Measurements from ENCODE around the gene BDH1. TPM values are rescaled to one million over a fixed set of nuclear protein-coding genes. Genes with fewer than 3 reads are reported as not detected.

Gene BDH1
- total and polyA plus RNA-seq, 2 of the 13 experiments (the other 11 are each of a cell fraction or from before 2014, with no cell fraction given), result 21.2 to 71.9 TPM

DNA sequence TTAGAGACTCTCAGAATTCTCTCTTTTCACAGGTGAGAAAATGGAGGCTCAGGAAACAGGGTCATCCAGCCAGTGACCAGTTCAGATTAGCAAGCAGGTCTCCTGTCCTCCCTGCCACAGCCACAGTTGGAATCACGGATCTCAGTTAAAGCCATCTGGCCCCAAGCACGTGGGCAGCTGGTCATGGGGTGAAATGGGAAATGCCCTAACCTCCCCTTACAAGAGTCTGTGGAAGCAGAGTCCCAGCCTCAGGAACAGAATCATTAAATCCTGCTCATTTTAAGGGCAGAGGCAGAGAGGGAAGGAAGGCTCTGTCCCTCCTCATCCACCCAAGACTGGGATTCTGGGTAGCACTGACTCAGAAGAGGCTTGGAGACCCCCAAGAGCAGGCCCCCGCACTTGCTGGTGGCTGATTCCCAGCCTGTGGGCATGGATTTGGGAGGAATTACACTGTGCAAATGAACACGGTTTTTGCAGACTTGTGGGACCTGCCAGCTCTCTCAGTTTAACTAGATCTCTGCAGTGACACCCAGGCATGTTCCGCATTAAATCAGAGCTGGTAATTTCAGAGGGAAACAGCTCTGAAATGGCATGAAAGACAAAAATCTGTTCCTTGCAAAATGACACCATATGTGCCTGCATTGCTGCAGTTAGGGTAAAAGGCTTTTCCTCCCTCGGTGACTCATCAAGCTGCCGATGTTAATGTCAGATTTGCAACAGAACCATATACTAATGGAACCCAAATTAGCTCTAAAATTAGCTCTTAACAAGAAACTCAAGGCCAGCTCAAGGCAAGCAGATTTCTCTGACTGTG, 89.0 kb downstream of the BDH1 start (continued):
- TF ChIP-seq WIZ (CRISPR knock-in tag; IDR thresholded peaks at IDR 0.05) (no peak), ZSCAN12 (CRISPR knock-in tag; IDR thresholded peaks at IDR 0.05) (no peak), NAIF1 (CRISPR knock-in tag; IDR thresholded peaks at IDR 0.05; ENCODE audit: borderline replicate concordance) (no peak), ZNF550 (CRISPR knock-in tag; IDR thresholded peaks at IDR 0.05; ENCODE audit: borderline replicate concordance) (no peak), ATF7 (IDR thresholded peaks at IDR 0.05) (no peak), ATF7 (CRISPR knock-in tag; IDR thresholded peaks at IDR 0.05) (no peak), SIN3B (IDR thresholded peaks at IDR 0.05; ENCODE audit: low read length) (no peak), MYNN (CRISPR knock-in tag; IDR thresholded peaks at IDR 0.05; ENCODE audit: low read depth) (no peak), GTF3A (CRISPR knock-in tag; conservative IDR thresholded peaks at IDR 0.05) (no peak), ZNF260 (CRISPR knock-in tag; IDR thresholded peaks at IDR 0.05; ENCODE audit: borderline replicate concordance, low read depth) (no peak), GABPB1 (CRISPR knock-in tag; IDR thresholded peaks at IDR 0.05) (no peak), ZNF383 (CRISPR knock-in tag; IDR thresholded peaks at IDR 0.05; ENCODE audit: borderline replicate concordance) (0 out of 2 replicates have a peak, but pooled peaks have one; percentile 11), GZF1 (CRISPR knock-in tag; IDR thresholded peaks at IDR 0.05) (no peak), ZNF660 (CRISPR knock-in tag; IDR thresholded peaks at IDR 0.05; ENCODE audit: borderline replicate concordance, low read depth) (no peak)
- TF ChIP-seq, protein P1, sequence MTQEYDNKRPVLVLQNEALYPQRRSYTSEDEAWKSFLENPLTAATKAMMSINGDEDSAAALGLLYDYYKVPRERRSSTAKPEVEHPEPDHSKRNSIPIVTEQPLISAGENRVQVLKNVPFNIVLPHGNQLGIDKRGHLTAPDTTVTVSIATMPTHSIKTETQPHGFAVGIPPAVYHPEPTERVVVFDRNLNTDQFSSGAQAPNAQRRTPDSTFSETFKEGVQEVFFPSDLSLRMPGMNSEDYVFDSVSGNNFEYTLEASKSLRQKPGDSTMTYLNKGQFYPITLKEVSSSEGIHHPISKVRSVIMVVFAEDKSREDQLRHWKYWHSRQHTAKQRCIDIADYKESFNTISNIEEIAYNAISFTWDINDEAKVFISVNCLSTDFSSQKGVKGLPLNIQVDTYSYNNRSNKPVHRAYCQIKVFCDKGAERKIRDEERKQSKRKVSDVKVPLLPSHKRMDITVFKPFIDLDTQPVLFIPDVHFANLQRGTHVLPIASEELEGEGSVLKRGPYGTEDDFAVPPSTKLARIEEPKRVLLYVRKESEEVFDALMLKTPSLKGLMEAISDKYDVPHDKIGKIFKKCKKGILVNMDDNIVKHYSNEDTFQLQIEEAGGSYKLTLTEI (CRISPR knock-in tag; conservative IDR thresholded peaks at IDR 0.05), result no peak
- TF ChIP-seq, protein P2, sequence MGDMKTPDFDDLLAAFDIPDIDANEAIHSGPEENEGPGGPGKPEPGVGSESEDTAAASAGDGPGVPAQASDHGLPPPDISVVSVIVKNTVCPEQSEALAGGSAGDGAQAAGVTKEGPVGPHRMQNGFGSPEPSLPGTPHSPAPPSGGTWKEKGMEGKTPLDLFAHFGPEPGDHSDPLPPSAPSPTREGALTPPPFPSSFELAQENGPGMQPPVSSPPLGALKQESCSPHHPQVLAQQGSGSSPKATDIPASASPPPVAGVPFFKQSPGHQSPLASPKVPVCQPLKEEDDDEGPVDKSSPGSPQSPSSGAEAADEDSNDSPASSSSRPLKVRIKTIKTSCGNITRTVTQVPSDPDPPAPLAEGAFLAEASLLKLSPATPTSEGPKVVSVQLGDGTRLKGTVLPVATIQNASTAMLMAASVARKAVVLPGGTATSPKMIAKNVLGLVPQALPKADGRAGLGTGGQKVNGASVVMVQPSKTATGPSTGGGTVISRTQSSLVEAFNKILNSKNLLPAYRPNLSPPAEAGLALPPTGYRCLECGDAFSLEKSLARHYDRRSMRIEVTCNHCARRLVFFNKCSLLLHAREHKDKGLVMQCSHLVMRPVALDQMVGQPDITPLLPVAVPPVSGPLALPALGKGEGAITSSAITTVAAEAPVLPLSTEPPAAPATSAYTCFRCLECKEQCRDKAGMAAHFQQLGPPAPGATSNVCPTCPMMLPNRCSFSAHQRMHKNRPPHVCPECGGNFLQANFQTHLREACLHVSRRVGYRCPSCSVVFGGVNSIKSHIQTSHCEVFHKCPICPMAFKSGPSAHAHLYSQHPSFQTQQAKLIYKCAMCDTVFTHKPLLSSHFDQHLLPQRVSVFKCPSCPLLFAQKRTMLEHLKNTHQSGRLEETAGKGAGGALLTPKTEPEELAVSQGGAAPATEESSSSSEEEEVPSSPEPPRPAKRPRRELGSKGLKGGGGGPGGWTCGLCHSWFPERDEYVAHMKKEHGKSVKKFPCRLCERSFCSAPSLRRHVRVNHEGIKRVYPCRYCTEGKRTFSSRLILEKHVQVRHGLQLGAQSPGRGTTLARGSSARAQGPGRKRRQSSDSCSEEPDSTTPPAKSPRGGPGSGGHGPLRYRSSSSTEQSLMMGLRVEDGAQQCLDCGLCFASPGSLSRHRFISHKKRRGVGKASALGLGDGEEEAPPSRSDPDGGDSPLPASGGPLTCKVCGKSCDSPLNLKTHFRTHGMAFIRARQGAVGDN (CRISPR knock-in tag; IDR thresholded peaks at IDR 0.05), result peak; percentile 36; the same call in 1 of the 2 replicates
